ENCODE measurements around the gene KRT37. TPM values are rescaled to one million over a fixed set of nuclear protein-coding genes. Genes with fewer than 3 reads are reported as not detected.

The KRT37 gene
- total and polyA plus RNA-seq, 2 of the 13 experiments (the other 11 are each of a cell fraction or from before 2014, with no cell fraction given) = 0.69 TPM; not detected in 1

GRCh38 chr17:41415833-41416335 is 8.5 kb downstream of the KRT37 start (continued):
- TF ChIP-seq RNF2 (conservative IDR thresholded peaks at IDR 0.05; ENCODE audit: low read depth) = 0 out of 2 replicates have a peak, but pooled peaks have one; percentile 27
- TF ChIP-seq, protein P1, sequence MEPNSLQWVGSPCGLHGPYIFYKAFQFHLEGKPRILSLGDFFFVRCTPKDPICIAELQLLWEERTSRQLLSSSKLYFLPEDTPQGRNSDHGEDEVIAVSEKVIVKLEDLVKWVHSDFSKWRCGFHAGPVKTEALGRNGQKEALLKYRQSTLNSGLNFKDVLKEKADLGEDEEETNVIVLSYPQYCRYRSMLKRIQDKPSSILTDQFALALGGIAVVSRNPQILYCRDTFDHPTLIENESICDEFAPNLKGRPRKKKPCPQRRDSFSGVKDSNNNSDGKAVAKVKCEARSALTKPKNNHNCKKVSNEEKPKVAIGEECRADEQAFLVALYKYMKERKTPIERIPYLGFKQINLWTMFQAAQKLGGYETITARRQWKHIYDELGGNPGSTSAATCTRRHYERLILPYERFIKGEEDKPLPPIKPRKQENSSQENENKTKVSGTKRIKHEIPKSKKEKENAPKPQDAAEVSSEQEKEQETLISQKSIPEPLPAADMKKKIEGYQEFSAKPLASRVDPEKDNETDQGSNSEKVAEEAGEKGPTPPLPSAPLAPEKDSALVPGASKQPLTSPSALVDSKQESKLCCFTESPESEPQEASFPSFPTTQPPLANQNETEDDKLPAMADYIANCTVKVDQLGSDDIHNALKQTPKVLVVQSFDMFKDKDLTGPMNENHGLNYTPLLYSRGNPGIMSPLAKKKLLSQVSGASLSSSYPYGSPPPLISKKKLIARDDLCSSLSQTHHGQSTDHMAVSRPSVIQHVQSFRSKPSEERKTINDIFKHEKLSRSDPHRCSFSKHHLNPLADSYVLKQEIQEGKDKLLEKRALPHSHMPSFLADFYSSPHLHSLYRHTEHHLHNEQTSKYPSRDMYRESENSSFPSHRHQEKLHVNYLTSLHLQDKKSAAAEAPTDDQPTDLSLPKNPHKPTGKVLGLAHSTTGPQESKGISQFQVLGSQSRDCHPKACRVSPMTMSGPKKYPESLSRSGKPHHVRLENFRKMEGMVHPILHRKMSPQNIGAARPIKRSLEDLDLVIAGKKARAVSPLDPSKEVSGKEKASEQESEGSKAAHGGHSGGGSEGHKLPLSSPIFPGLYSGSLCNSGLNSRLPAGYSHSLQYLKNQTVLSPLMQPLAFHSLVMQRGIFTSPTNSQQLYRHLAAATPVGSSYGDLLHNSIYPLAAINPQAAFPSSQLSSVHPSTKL (CRISPR knock-in tag; IDR thresholded peaks at IDR 0.05) = peak; percentile 97
- peak; percentile 67; the same call in 1 of the 2 replicates for TF ChIP-seq HDAC1 (CRISPR knock-in tag; IDR thresholded peaks at IDR 0.05)
- 0 out of 2 replicates have a peak, but pooled peaks have one; percentile 20 for TF ChIP-seq FOXK1 (CRISPR knock-in tag; IDR thresholded peaks at IDR 0.05; ENCODE audit: borderline replicate concordance, low read depth)
- no peak for TF ChIP-seq ZNF543 (CRISPR knock-in tag; IDR thresholded peaks at IDR 0.05)
- TF ChIP-seq KLF12 (CRISPR knock-in tag; IDR thresholded peaks at IDR 0.05; ENCODE audit: borderline replicate concordance) = no peak
- TF ChIP-seq RXRA (CRISPR knock-in tag; IDR thresholded peaks at IDR 0.05) = peak; percentile 82; the same call in 1 of the 2 replicates
- TF ChIP-seq ZNF335 (CRISPR knock-in tag; IDR thresholded peaks at IDR 0.05) = no peak
- TF ChIP-seq SP2 (CRISPR knock-in tag; IDR thresholded peaks at IDR 0.05) = no peak
- TF ChIP-seq JDP2 (CRISPR knock-in tag; IDR thresholded peaks at IDR 0.05; ENCODE audit: borderline replicate concordance) = no peak
- TF ChIP-seq SIX1 (CRISPR knock-in tag; IDR thresholded peaks at IDR 0.05; ENCODE audit: borderline replicate concordance) = no peak
- TF ChIP-seq NCOR1 (IDR thresholded peaks at IDR 0.05; ENCODE audit: borderline replicate concordance, low read length) = peak; percentile 73; the same call in 1 of the 2 replicates
- TF ChIP-seq, protein P2, sequence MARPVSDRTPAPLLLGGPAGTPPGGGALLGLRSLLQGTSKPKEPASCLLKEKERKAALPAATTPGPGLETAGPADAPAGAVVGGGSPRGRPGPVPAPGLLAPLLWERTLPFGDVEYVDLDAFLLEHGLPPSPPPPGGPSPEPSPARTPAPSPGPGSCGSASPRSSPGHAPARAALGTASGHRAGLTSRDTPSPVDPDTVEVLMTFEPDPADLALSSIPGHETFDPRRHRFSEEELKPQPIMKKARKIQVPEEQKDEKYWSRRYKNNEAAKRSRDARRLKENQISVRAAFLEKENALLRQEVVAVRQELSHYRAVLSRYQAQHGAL (CRISPR knock-in tag; IDR thresholded peaks at IDR 0.05; ENCODE audit: not compliant biosample characterization) = no peak
- TF ChIP-seq ZNF7 (CRISPR knock-in tag; IDR thresholded peaks at IDR 0.05) = no peak
- peak; percentile 92 for TF ChIP-seq RARA (CRISPR knock-in tag; IDR thresholded peaks at IDR 0.05)
- no peak for TF ChIP-seq ETS1 (CRISPR knock-in tag; IDR thresholded peaks at IDR 0.05)
- TF ChIP-seq, protein P3, sequence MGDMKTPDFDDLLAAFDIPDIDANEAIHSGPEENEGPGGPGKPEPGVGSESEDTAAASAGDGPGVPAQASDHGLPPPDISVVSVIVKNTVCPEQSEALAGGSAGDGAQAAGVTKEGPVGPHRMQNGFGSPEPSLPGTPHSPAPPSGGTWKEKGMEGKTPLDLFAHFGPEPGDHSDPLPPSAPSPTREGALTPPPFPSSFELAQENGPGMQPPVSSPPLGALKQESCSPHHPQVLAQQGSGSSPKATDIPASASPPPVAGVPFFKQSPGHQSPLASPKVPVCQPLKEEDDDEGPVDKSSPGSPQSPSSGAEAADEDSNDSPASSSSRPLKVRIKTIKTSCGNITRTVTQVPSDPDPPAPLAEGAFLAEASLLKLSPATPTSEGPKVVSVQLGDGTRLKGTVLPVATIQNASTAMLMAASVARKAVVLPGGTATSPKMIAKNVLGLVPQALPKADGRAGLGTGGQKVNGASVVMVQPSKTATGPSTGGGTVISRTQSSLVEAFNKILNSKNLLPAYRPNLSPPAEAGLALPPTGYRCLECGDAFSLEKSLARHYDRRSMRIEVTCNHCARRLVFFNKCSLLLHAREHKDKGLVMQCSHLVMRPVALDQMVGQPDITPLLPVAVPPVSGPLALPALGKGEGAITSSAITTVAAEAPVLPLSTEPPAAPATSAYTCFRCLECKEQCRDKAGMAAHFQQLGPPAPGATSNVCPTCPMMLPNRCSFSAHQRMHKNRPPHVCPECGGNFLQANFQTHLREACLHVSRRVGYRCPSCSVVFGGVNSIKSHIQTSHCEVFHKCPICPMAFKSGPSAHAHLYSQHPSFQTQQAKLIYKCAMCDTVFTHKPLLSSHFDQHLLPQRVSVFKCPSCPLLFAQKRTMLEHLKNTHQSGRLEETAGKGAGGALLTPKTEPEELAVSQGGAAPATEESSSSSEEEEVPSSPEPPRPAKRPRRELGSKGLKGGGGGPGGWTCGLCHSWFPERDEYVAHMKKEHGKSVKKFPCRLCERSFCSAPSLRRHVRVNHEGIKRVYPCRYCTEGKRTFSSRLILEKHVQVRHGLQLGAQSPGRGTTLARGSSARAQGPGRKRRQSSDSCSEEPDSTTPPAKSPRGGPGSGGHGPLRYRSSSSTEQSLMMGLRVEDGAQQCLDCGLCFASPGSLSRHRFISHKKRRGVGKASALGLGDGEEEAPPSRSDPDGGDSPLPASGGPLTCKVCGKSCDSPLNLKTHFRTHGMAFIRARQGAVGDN (CRISPR knock-in tag; IDR thresholded peaks at IDR 0.05) = no peak
- TF ChIP-seq ARID3A (IDR thresholded peaks at IDR 0.05; ENCODE audit: low read depth, low read length) = peak; percentile 80
- TF ChIP-seq U2AF2 (IDR thresholded peaks at IDR 0.05; ENCODE audit: low read depth, low read length) = no peak

Measured in HepG2 (cell line).